OCI-LY7 (cell line): ENCODE measurements around the gene PIEZO1. TPM values are rescaled to one million over a fixed set of nuclear protein-coding genes. Genes with fewer than 3 reads are reported as not detected.

Source experiments
- BruUV-seq: library from RNA; stranded (reverse); fragments of 400-500 nt; replicated peaks from 2 replicates; lab custom pipeline; 2021; lab: Mats Ljungman, UMichigan
- CTCF ChIA-PET: fragments of 300-600 bp; sonication (Branson Sonifier 250); formaldehyde crosslinking; loops from one replicate; lab custom pipeline; 2022; ENCODE audit warnings: antibody characterized with exemption; ENCODE audit not compliant: unreplicated experiment; lab: Charles Lee
- POLR2A ChIA-PET: fragments of 300-600 bp; sonication (Branson Sonifier 250); formaldehyde crosslinking; loops from one replicate; lab custom pipeline; 2022; ENCODE audit warnings: antibody characterized with exemption; lab: Charles Lee
- DNase-seq: peaks from one replicate; pipeline ENCODE4 v3.0.0-alpha.2; 2015; ENCODE audit warnings: low spot score
- H2AFZ ChIP-seq: fragments of 200-600 bp; sonication (generic), shearing (Covaris generic); 2 replicates; pipeline ENCODE4 v1.6.1; 2014; ENCODE audit warnings: mild to moderate bottlenecking, antibody characterized with exemption, low read length, moderate library complexity
- H3K27ac ChIP-seq: fragments of 200-600 bp; sonication (generic); 2 replicates; pipeline ENCODE4 v1.5.1; 2014; ENCODE audit warnings: mixed run types, low read depth, mild to moderate bottlenecking, moderate library complexity, low read length, inconsistent platforms; ENCODE audit not compliant: poor library complexity, severe bottlenecking
- H3K36me3 ChIP-seq: fragments of 200-600 bp; sonication (generic); 2 replicates; pipeline ENCODE4 v1.6.1; 2014; ENCODE audit warnings: mild to moderate bottlenecking, antibody characterized with exemption, low read length, moderate library complexity, mixed read lengths; ENCODE audit not compliant: insufficient read depth
- H3K4me1 ChIP-seq: fragments of 200-600 bp; sonication (generic); 2 replicates; pipeline ENCODE4 v1.5.1; 2014; ENCODE audit warnings: mild to moderate bottlenecking, low read length; ENCODE audit not compliant: insufficient read depth, poor library complexity, severe bottlenecking
- H3K4me2 ChIP-seq: fragments of 200-600 bp; sonication (generic); 2 replicates; pipeline ENCODE4 v1.6.1; 2014; ENCODE audit warnings: mild to moderate bottlenecking, low read length
- H3K4me3 ChIP-seq: fragments of 200-600 bp; sonication (generic); 2 replicates; pipeline ENCODE4 v1.5.1; 2014; ENCODE audit warnings: mild to moderate bottlenecking, low read depth, low read length; ENCODE audit not compliant: poor library complexity, severe bottlenecking
- H3K79me2 ChIP-seq: fragments of 200-600 bp; sonication (generic); 2 replicates; pipeline ENCODE4 v1.6.1; 2016; ENCODE audit warnings: low read depth, mild to moderate bottlenecking, low read length, moderate library complexity, mixed read lengths; ENCODE audit not compliant: insufficient read depth
- H3K9me2 ChIP-seq: fragments of 200-600 bp; sonication (generic); 2 replicates; pipeline ENCODE4 v1.6.1; 2016; ENCODE audit warnings: mild to moderate bottlenecking, low read length, mixed read lengths; ENCODE audit not compliant: insufficient read depth
- H3K9me3 ChIP-seq: fragments of 200-600 bp; sonication (generic); 2 replicates; pipeline ENCODE4 v1.6.1; 2014; ENCODE audit warnings: mild to moderate bottlenecking, mixed run types, low read length, mixed read lengths
- H4K20me1 ChIP-seq: fragments of 200-600 bp; sonication (generic); 2 replicates; pipeline ENCODE4 v1.6.1; 2014; ENCODE audit warnings: mild to moderate bottlenecking, antibody characterized with exemption, low read length, moderate library complexity, mixed read lengths; ENCODE audit not compliant: insufficient read depth
- CTCF ChIP-seq: fragments of 200-600 bp; sonication (generic); conservative IDR thresholded peaks from 2 replicates; pipeline ENCODE4 v1.5.1; 2014; ENCODE audit warnings: mild to moderate bottlenecking, antibody characterized with exemption, low read length, moderate library complexity, mixed read lengths
- EZH2phosphoT487 ChIP-seq: fragments of 200-600 bp; sonication (generic); IDR thresholded peaks from 2 replicates; pipeline ENCODE4 v1.6.1; 2018; ENCODE audit warnings: low read depth, borderline replicate concordance, mild to moderate bottlenecking, mixed run types, antibody characterized with exemption, low read length, moderate library complexity, mixed read lengths
- intact Hi-C: fragments of 100-400 bp; cut with micrococcal nuclease; formaldehyde crosslinking; loops from one replicate; pipeline ENCODE4 v1.10.0; 2022; ENCODE audit not compliant: unreplicated experiment
- total RNA-seq, 2 experiments: library from RNA; depleted of rRNA in 1 of 2; stranded (reverse); fragments of >200 nt in 1 of 2; shearing (Covaris generic) in 1 of 2; gene quantifications; 2 replicates each; pipeline ENCODE4 v1.2.3, GENCODE V29; 2014 to 2022

Gene PIEZO1
- total RNA-seq, 2 experiments from 2014 or later: 144 to 154 TPM

DNA sequence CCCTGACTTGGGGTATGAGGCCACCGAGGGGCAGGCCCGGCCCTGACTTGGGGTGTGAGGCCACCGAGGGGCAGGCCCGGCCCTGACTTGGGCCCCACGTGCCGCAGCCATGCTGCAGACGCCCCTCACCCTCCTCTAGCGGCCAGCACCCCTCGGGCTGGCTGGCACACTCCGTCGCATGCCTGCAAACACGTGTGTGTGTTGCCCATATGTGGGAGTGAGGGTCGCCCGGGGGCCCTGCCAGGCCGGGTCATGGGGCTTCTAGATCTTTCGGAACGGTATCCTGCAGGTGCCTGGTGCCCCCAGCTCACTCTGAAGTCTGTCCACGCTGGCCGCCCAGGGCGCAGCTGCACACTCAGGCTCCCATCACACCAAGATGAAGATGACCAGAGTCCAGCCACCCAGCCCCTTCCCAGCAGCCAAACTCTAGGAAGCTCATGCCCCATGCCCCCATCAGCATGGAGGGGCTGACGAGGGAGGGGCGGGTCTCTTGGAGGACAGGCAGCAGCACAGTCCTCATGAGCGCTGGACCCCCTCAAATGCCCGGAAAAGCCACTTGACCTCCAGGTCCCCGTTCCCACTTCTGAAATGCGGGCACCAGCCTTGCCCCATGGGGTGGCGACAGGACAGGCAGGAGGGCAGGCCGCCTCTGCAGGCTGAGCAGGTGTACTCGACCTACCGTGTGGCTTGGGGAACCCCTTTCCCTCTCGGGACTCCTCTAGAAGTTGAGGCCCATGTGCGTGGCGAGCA, 44.9 kb downstream of the PIEZO1 start:
- Histone ChIP-seq H3K4me2 (no peak overlapping the region), H3K4me1 (peaks cover 43% of the 10 kb centered on the region), H4K20me1 (no peaks in the 10 kb centered on the region; the same call in 1 of the 2 replicates), H3K36me3 (peaks cover 17% of the 10 kb centered on the region; the same call in 1 of the 2 replicates), H3K4me3 (no peak overlapping the region), H2AFZ (no peak overlapping the region), H3K9me2 (no peaks in the 10 kb centered on the region), H3K79me2 (no peaks in the 10 kb centered on the region), H3K27ac (no peak overlapping the region), H3K9me3 (no peaks in the 10 kb centered on the region)
- ChIA-PET POLR2A (no interaction called here), CTCF (no interaction called here)
- intact Hi-C loops: loop anchor here (5.0 kb wide), 2 partner anchors 432 to 477 kb away; partner anchors contain the start of genes CDH15 and ZNF778
- TF ChIP-seq EZH2phosphoT487 (no peak), CTCF (no peak)
- BruUV-seq: no TSS peak
- no peak for DNase-seq

GRCh38 chr16:88739139-88739976, 45.7 kb downstream of the PIEZO1 start:
- Histone ChIP-seq H2AFZ (no peak overlapping the region), H3K36me3 (peaks cover 18% of the 10 kb centered on the region; the same call in 1 of the 2 replicates), H3K4me3 (no peak overlapping the region), H3K9me3 (no peaks in the 10 kb centered on the region), H3K4me1 (peaks cover 35% of the 10 kb centered on the region), H3K79me2 (no peaks in the 10 kb centered on the region), H3K9me2 (no peaks in the 10 kb centered on the region), H3K27ac (no peak overlapping the region), H4K20me1 (no peaks in the 10 kb centered on the region; the same call in 1 of the 2 replicates), H3K4me2 (no peak overlapping the region)
- no peak for TF ChIP-seq CTCF
- no peak for TF ChIP-seq EZH2phosphoT487
- intact Hi-C loops: loop anchor here (5.0 kb wide), 2 partner anchors 433 to 478 kb away; partner anchors contain the start of genes CDH15 and ZNF778
- BruUV-seq: no TSS peak
- POLR2A ChIA-PET: no interaction called here
- CTCF ChIA-PET: no interaction called here
- no peak for DNase-seq
